RPMI8226 (cell line): Measurements from ENCODE around the gene PABPN1.

Experiments used
- DNase-seq: peaks from one replicate; pipeline ENCODE4 v3.0.0-alpha.2; 2015

The PABPN1 gene

GRCh38 chr14:23327947-23328744 is 6.9 kb downstream of the PABPN1 start:
- peak; percentile 70 for DNase-seq

GRCh38 chr14:23335623-23336022 is 14.4 kb downstream of the PABPN1 start:
- DNase-seq, result no peak

- DNase-seq, result no peak
Observed at GRCh38 chr14:23339506-23340268, 18.4 kb downstream of the PABPN1 start.

GRCh38 chr14:23344481-23344880 is 23.2 kb downstream of the PABPN1 start:
- DNase-seq, result no peak

GRCh38 chr14:23345987-23346692 is 24.9 kb downstream of the PABPN1 start:
- DNase-seq, result no peak

- no peak for DNase-seq
Observed at GRCh38 chr14:23346693-23347405, 25.6 kb downstream of the PABPN1 start.

GRCh38 chr14:23347406-23348296 is 26.4 kb downstream of the PABPN1 start:
- DNase-seq, result no peak

GRCh38 chr14:23348297-23348655 is 27.0 kb downstream of the PABPN1 start:
- DNase-seq, result no peak

- DNase-seq, result no peak
Observed at GRCh38 chr14:23349156-23349845, 28.0 kb downstream of the PABPN1 start.

- no peak for DNase-seq
Observed at GRCh38 chr14:23351681-23352505, 30.6 kb downstream of the PABPN1 start.

- DNase-seq, result peak; percentile 30
Observed at GRCh38 chr14:23352506-23353432, 31.5 kb downstream of the PABPN1 start, which contains the start of gene SLC22A17. Gene SLC22A17, minus strand, starts transcription at chr14:23352887.

- DNase-seq, result no peak
Observed at GRCh38 chr14:23353433-23353780, 32.1 kb downstream of the PABPN1 start.

- no peak for DNase-seq
Observed at GRCh38 chr14:23354990-23355389, 33.7 kb downstream of the PABPN1 start.

GRCh38 chr14:23355871-23356435 is 34.7 kb downstream of the PABPN1 start:
- peak; percentile 1 for DNase-seq

- no peak for DNase-seq
Observed at GRCh38 chr14:23356662-23357061, 35.4 kb downstream of the PABPN1 start.

GRCh38 chr14:23357261-23357660 is 36.0 kb downstream of the PABPN1 start:
- no peak for DNase-seq

- peak; percentile 7 for DNase-seq
Observed at GRCh38 chr14:23358042-23358441, 36.8 kb downstream of the PABPN1 start.

GRCh38 chr14:23358553-23359166 is 37.4 kb downstream of the PABPN1 start:
- no peak for DNase-seq
